ENCODE data around the gene SORCS2. TPM values are rescaled to one million over a fixed set of nuclear protein-coding genes. Genes with fewer than 3 reads are reported as not detected.

Gene SORCS2
- polyA plus RNA-seq, 1 donor (not counting 4 experiments of a cell fraction or from before 2014, with no cell fraction given): 0.09 TPM

- Histone ChIP-seq H3K27me3 (ENCODE audit: control insufficient read depth, extremely low read depth, insufficient read depth, low read length) (no peaks in the 10 kb centered on the region), H3K9me3 (ENCODE audit: control insufficient read depth, low read depth, low read length) (no peaks in the 10 kb centered on the region), H4K20me1 (ENCODE audit: control insufficient read depth, extremely low read depth, insufficient read depth, low read length) (peaks cover 2% of the 10 kb centered on the region), H3K4me3 (ENCODE audit: control insufficient read depth in 2 of 3, extremely low read depth in 1 of 3, insufficient read depth in 2 of 3, low read depth in 1 of 3, low read length in 3 of 3) (no peak overlapping the region), H3K4me2 (ENCODE audit: control insufficient read depth, extremely low read depth, insufficient read depth, low read depth, low read length) (no peak overlapping the region), H2AFZ (ENCODE audit: control insufficient read depth, low read length) (no peak overlapping the region), H3K27ac (ENCODE audit: control insufficient read depth, insufficient read depth, low read length) (no peak overlapping the region), H3K9me1 (ENCODE audit: control insufficient read depth, extremely low read depth, insufficient read depth, low read length) (no peaks in the 10 kb centered on the region), H3K9ac (ENCODE audit: control insufficient read depth, extremely low read depth, insufficient read depth, low read length) (no peak overlapping the region), H3K4me1 (ENCODE audit: control insufficient read depth, extremely low read depth, insufficient read depth, low read length) (no peaks in the 10 kb centered on the region), H3K36me3 (ENCODE audit: control insufficient read depth in 2 of 2, extremely low read depth in 1 of 2, insufficient read depth in 2 of 2, low read length in 2 of 2) (peaks cover 27 to 35% of the 10 kb centered on the region in 2 experiments), H3K79me2 (ENCODE audit: control insufficient read depth, insufficient read depth, low read length) (no peaks in the 10 kb centered on the region)
- dilution Hi-C loops (cut with MboI; ENCODE audit: extremely low pct_ligation_motif_present, low sequenced_read_pairs): no loop called here
- no peak for FAIRE-seq
- no peak for DNase-seq (ENCODE audit: low read depth, low spot score)
- TF ChIP-seq EZH2 (IDR thresholded peaks at IDR 0.05; ENCODE audit: low read length) (no peak), CTCF (optimal IDR thresholded peaks at IDR 0.05 in 1 of 3, IDR thresholded peaks at IDR 0.05 in 1 of 3, conservative IDR thresholded peaks at IDR 0.05 in 1 of 3; ENCODE audit: extremely low read depth in 1 of 3, insufficient read depth in 2 of 3, low read length in 3 of 3) (no peak)
Measured at GRCh38 chr4:7771056-7771455, 578.7 kb downstream of the SORCS2 start.

GRCh38 chr4:7771541-7772507 is 579.5 kb downstream of the SORCS2 start:
- H3K9me1 ChIP-seq (ENCODE audit: control insufficient read depth, extremely low read depth, insufficient read depth, low read length): no peaks in the 10 kb centered on the region
- no peaks in the 10 kb centered on the region for H3K4me1 ChIP-seq (ENCODE audit: control insufficient read depth, extremely low read depth, insufficient read depth, low read length)
- H3K36me3 ChIP-seq (ENCODE audit: control insufficient read depth in 2 of 2, extremely low read depth in 1 of 2, insufficient read depth in 2 of 2, low read length in 2 of 2): peaks cover 20 to 32% of the 10 kb centered on the region in 2 experiments
- H3K4me2 ChIP-seq (ENCODE audit: control insufficient read depth, extremely low read depth, insufficient read depth, low read depth, low read length): no peak overlapping the region
- H3K27me3 ChIP-seq (ENCODE audit: control insufficient read depth, extremely low read depth, insufficient read depth, low read length): no peaks in the 10 kb centered on the region
- FAIRE-seq: no peak
- TF ChIP-seq EZH2 (IDR thresholded peaks at IDR 0.05; ENCODE audit: low read length) (no peak), CTCF (optimal IDR thresholded peaks at IDR 0.05 in 1 of 3, IDR thresholded peaks at IDR 0.05 in 1 of 3, conservative IDR thresholded peaks at IDR 0.05 in 1 of 3; ENCODE audit: extremely low read depth in 1 of 3, insufficient read depth in 2 of 3, low read length in 3 of 3) (no peak)
- H3K27ac ChIP-seq (ENCODE audit: control insufficient read depth, insufficient read depth, low read length): no peak overlapping the region
- peaks cover 2% of the 10 kb centered on the region for H4K20me1 ChIP-seq (ENCODE audit: control insufficient read depth, extremely low read depth, insufficient read depth, low read length)
- no peaks in the 10 kb centered on the region for H3K9me3 ChIP-seq (ENCODE audit: control insufficient read depth, low read depth, low read length)
- no peaks in the 10 kb centered on the region for H3K79me2 ChIP-seq (ENCODE audit: control insufficient read depth, insufficient read depth, low read length)
- no peak overlapping the region for H3K9ac ChIP-seq (ENCODE audit: control insufficient read depth, extremely low read depth, insufficient read depth, low read length)
- dilution Hi-C loops (cut with MboI; ENCODE audit: extremely low pct_ligation_motif_present, low sequenced_read_pairs): no loop called here
- H3K4me3 ChIP-seq (ENCODE audit: control insufficient read depth in 2 of 3, extremely low read depth in 1 of 3, insufficient read depth in 2 of 3, low read depth in 1 of 3, low read length in 3 of 3): no peak overlapping the region
- no peak overlapping the region for H2AFZ ChIP-seq (ENCODE audit: control insufficient read depth, low read length)
- DNase-seq (ENCODE audit: low read depth, low spot score): no peak

Data from keratinocyte (primary cell).